WTC11 (cell line): ENCODE measurements around the gene ANO2. TPM values are rescaled to one million over a fixed set of nuclear protein-coding genes. Genes with fewer than 3 reads are reported as not detected.

Experiments
- ATAC-seq: fragments of 200-7000 bp; cut with Tn5 transposase; 2 replicates; pipeline ENCODE4 v1.10.0; 2021; ENCODE audit warnings: mild to moderate bottlenecking, moderate library complexity
- CTCF ChIA-PET: fragments of 300-600 bp; sonication (Branson Sonifier 250); formaldehyde crosslinking; loops from one replicate; lab custom pipeline; 2021; ENCODE audit warnings: antibody characterized with exemption; lab: Charles Lee
- POLR2A ChIA-PET: fragments of 350-600 bp; sonication (Branson Sonifier 250); formaldehyde crosslinking; loops from one replicate; lab custom pipeline; 2021; ENCODE audit warnings: antibody characterized with exemption; lab: Charles Lee
- DNase-seq: peaks from one replicate; pipeline ENCODE4 v3.0.0; 2021; ENCODE audit warnings: low spot score
- H3K27ac Mint-ChIP-seq: 2 replicates; pipeline ENCODE4 v1.8.0; 2021; ENCODE audit warnings: mixed read lengths
- H3K27me3 Mint-ChIP-seq: 2 replicates; pipeline ENCODE4 v1.8.0; 2021; ENCODE audit warnings: low read depth, mild to moderate bottlenecking, moderate library complexity, mixed read lengths
- H3K36me3 Mint-ChIP-seq: 2 replicates; pipeline ENCODE4 v1.8.0; 2021; ENCODE audit warnings: mixed read lengths
- H3K4me1 Mint-ChIP-seq: 2 replicates; pipeline ENCODE4 v1.8.0; 2022; ENCODE audit warnings: mixed read lengths
- H3K4me3 Mint-ChIP-seq: 2 replicates; pipeline ENCODE4 v1.8.0; 2021; ENCODE audit warnings: mild to moderate bottlenecking, moderate library complexity, mixed read lengths
- H3K9me3 Mint-ChIP-seq: 2 replicates; pipeline ENCODE4 v1.8.0; 2021; ENCODE audit warnings: mixed read lengths
- FOXJ3 ChIP-seq: sonication (generic); formaldehyde crosslinking; IDR thresholded peaks from 2 replicates; pipeline ENCODE4 v1.9.0; 2021; ENCODE audit warnings: missing genetic modification reagents, mild to moderate bottlenecking, borderline replicate concordance
- JUN ChIP-seq: sonication (generic); formaldehyde crosslinking; IDR thresholded peaks from 2 replicates; pipeline ENCODE4 v1.8.0; 2023; ENCODE audit warnings: mild to moderate bottlenecking, missing genetic modification reagents
- NFYB ChIP-seq: sonication (generic); formaldehyde crosslinking; conservative IDR thresholded peaks from 2 replicates; pipeline ENCODE4 v1.8.0; 2022; ENCODE audit warnings: low read depth, missing genetic modification reagents
- NR1H2 ChIP-seq: sonication (generic); formaldehyde crosslinking; IDR thresholded peaks from 2 replicates; pipeline ENCODE4 v1.9.0; 2021; ENCODE audit warnings: mild to moderate bottlenecking, moderate library complexity, missing genetic modification reagents
- NR2C2 ChIP-seq: sonication (generic); formaldehyde crosslinking; IDR thresholded peaks from 2 replicates; pipeline ENCODE4 v1.8.0; 2022; ENCODE audit warnings: mild to moderate bottlenecking, missing genetic modification reagents
- TCF7 ChIP-seq: sonication (generic); formaldehyde crosslinking; IDR thresholded peaks from 2 replicates; pipeline ENCODE4 v1.8.0; 2022; ENCODE audit warnings: mild to moderate bottlenecking, low read depth, missing genetic modification reagents, moderate library complexity
- TEAD1 ChIP-seq: sonication (generic); formaldehyde crosslinking; IDR thresholded peaks from 2 replicates; pipeline ENCODE4 v1.8.0; 2022; ENCODE audit warnings: mild to moderate bottlenecking, missing genetic modification reagents
- ZNF121 ChIP-seq: sonication (generic); formaldehyde crosslinking; IDR thresholded peaks from 2 replicates; pipeline ENCODE4 v1.8.0; 2023; ENCODE audit warnings: missing genetic modification reagents
- ZNF416 ChIP-seq: fragments of 250-450 bp; sonication (Bioruptor Pico); IDR thresholded peaks from 2 replicates; pipeline ENCODE4 v1.9.0; 2021; ENCODE audit warnings: mild to moderate bottlenecking, inconsistent platforms
- ZNF671 ChIP-seq: fragments of 250-450 bp; sonication (Bioruptor Pico); IDR thresholded peaks from 2 replicates; pipeline ENCODE4 v1.8.0; 2021; ENCODE audit warnings: mild to moderate bottlenecking
- total RNA-seq: library from RNA; stranded (reverse); gene quantifications from 3 replicates; pipeline ENCODE4 v1.2.3, GENCODE V29; 2021
- TF ChIP-seq, protein P1 (sequence below): fragments of 250-450 bp; sonication (Bioruptor Pico); IDR thresholded peaks from 2 replicates; pipeline ENCODE4 v2.1.2; 2022; ENCODE audit warnings: mild to moderate bottlenecking, moderate library complexity
- TF ChIP-seq, protein P2 (sequence below): sonication (generic); formaldehyde crosslinking; conservative IDR thresholded peaks from 2 replicates; pipeline ENCODE4 v1.8.1; 2023; ENCODE audit warnings: mild to moderate bottlenecking, low read depth, missing genetic modification reagents, moderate library complexity
- TF ChIP-seq, protein P3 (sequence below): fragments of 250-450 bp; sonication (Bioruptor Pico); IDR thresholded peaks from 2 replicates; pipeline ENCODE4 v1.9.0; 2021; ENCODE audit warnings: mild to moderate bottlenecking
- TF ChIP-seq, protein P4 (sequence below): sonication (generic); formaldehyde crosslinking; IDR thresholded peaks from 2 replicates; pipeline ENCODE4 v1.8.1; 2023; ENCODE audit warnings: mild to moderate bottlenecking, missing genetic modification reagents
- TF ChIP-seq, protein P5 (sequence below): sonication (generic); formaldehyde crosslinking; IDR thresholded peaks from 2 replicates; pipeline ENCODE4 v1.8.1; 2023; ENCODE audit warnings: mild to moderate bottlenecking, missing genetic modification reagents, moderate library complexity

ANO2 gene
- total RNA-seq, 1 experiment from 2014 or later: 2.8 TPM

DNA sequence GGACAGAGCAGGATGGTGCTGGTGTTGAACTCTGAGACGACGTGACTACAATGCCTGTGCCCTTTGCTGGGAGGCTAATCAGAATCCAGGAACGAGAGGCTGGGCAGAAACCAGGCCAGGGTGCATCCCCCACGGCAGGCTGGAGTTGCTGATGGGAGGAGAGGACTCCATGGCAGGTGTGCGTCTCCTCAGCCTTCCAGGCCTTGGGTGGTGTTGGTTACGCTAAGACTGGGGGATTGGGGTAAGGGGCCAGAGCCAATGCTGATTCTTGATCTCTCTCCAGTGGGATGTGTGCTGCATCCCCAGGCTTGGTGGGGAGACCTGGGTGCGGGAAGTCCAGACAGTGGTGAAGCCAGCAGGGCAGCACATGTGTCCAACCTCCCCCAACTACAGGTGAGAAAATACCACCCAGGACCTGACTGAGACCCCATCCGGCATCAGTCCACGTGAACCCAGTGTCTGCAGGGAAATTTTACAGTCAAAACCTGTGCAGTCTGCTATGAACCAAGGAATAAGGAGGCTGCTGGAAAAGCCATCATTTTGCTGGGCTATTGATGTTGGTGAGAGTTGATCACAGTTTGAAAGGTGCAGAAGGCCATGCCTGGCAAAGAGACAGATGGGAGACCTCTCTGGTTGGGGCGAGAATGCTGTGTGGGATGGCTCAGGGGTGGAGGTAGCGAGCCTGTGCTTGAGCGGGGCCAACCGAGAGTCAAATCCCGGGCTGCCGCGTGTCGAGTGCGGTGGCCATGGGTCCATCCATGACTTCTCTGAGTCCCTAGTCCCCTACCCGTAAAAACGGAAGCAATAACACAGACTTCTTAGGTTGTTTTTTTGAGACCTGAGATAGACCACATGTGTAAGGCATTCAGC, 423.4 kb downstream of the ANO2 start:
- ATAC-seq (no peak), DNase-seq (no peak)
- POLR2A ChIA-PET: no interaction called here
- H3K4me1 Mint-ChIP-seq: peaks cover 15% of the 10 kb centered on the region
- no peaks in the 10 kb centered on the region for H3K9me3 Mint-ChIP-seq
- CTCF ChIA-PET: interaction anchor here (2.2 kb wide), 1 partner anchor 29 kb away, joined by 4 read pairs; no protein-coding TSS in a partner anchor
- H3K36me3 Mint-ChIP-seq: no peaks in the 10 kb centered on the region
- H3K4me3 Mint-ChIP-seq: no peak overlapping the region
- H3K27ac Mint-ChIP-seq: no peak overlapping the region
- H3K27me3 Mint-ChIP-seq: no peaks in the 10 kb centered on the region; the same call in 1 of the 2 replicates
- TF ChIP-seq NFYB: no peak
- TF ChIP-seq, protein P1, sequence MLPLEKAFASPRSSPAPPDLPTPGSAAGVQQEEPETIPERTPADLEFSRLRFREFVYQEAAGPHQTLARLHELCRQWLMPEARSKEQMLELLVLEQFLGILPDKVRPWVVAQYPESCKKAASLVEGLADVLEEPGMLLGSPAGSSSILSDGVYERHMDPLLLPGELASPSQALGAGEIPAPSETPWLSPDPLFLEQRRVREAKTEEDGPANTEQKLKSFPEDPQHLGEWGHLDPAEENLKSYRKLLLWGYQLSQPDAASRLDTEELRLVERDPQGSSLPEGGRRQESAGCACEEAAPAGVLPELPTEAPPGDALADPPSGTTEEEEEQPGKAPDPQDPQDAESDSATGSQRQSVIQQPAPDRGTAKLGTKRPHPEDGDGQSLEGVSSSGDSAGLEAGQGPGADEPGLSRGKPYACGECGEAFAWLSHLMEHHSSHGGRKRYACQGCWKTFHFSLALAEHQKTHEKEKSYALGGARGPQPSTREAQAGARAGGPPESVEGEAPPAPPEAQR (CRISPR knock-in tag): no peak
- TF ChIP-seq, protein P2, sequence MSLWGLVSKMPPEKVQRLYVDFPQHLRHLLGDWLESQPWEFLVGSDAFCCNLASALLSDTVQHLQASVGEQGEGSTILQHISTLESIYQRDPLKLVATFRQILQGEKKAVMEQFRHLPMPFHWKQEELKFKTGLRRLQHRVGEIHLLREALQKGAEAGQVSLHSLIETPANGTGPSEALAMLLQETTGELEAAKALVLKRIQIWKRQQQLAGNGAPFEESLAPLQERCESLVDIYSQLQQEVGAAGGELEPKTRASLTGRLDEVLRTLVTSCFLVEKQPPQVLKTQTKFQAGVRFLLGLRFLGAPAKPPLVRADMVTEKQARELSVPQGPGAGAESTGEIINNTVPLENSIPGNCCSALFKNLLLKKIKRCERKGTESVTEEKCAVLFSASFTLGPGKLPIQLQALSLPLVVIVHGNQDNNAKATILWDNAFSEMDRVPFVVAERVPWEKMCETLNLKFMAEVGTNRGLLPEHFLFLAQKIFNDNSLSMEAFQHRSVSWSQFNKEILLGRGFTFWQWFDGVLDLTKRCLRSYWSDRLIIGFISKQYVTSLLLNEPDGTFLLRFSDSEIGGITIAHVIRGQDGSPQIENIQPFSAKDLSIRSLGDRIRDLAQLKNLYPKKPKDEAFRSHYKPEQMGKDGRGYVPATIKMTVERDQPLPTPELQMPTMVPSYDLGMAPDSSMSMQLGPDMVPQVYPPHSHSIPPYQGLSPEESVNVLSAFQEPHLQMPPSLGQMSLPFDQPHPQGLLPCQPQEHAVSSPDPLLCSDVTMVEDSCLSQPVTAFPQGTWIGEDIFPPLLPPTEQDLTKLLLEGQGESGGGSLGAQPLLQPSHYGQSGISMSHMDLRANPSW (CRISPR knock-in tag): no peak
- no peak for TF ChIP-seq FOXJ3 (CRISPR knock-in tag)
- TF ChIP-seq, protein P3, sequence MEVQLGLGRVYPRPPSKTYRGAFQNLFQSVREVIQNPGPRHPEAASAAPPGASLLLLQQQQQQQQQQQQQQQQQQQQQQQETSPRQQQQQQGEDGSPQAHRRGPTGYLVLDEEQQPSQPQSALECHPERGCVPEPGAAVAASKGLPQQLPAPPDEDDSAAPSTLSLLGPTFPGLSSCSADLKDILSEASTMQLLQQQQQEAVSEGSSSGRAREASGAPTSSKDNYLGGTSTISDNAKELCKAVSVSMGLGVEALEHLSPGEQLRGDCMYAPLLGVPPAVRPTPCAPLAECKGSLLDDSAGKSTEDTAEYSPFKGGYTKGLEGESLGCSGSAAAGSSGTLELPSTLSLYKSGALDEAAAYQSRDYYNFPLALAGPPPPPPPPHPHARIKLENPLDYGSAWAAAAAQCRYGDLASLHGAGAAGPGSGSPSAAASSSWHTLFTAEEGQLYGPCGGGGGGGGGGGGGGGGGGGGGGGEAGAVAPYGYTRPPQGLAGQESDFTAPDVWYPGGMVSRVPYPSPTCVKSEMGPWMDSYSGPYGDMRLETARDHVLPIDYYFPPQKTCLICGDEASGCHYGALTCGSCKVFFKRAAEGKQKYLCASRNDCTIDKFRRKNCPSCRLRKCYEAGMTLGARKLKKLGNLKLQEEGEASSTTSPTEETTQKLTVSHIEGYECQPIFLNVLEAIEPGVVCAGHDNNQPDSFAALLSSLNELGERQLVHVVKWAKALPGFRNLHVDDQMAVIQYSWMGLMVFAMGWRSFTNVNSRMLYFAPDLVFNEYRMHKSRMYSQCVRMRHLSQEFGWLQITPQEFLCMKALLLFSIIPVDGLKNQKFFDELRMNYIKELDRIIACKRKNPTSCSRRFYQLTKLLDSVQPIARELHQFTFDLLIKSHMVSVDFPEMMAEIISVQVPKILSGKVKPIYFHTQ (CRISPR knock-in tag): no peak

DNA sequence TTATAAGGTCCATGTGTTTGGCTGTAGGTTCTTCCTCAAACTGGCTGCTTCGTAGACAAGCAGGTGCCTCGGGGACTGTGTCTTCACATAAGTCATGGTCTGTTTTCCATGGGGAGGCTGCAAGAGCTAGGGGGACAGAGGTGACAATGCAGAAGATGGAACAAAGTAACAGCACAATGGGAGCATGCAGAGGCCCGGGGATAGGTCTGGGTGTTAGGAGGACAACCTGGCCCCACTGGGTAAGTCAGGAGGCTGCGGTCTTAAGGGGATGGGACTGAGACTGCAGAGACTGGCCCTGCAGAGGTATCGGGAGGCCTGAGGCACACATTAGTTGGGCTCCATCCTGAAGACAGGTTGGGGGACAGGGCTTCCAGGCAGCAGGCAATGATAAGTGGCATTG, 424.2 kb downstream of the ANO2 start:
- no peak overlapping the region for H3K27ac Mint-ChIP-seq
- H3K27me3 Mint-ChIP-seq: no peaks in the 10 kb centered on the region; the same call in 1 of the 2 replicates
- no peaks in the 10 kb centered on the region for H3K9me3 Mint-ChIP-seq
- no peak overlapping the region for H3K4me3 Mint-ChIP-seq
- no peak for ATAC-seq
- TF ChIP-seq, protein P4, sequence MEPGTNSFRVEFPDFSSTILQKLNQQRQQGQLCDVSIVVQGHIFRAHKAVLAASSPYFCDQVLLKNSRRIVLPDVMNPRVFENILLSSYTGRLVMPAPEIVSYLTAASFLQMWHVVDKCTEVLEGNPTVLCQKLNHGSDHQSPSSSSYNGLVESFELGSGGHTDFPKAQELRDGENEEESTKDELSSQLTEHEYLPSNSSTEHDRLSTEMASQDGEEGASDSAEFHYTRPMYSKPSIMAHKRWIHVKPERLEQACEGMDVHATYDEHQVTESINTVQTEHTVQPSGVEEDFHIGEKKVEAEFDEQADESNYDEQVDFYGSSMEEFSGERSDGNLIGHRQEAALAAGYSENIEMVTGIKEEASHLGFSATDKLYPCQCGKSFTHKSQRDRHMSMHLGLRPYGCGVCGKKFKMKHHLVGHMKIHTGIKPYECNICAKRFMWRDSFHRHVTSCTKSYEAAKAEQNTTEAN (CRISPR knock-in tag): no peak
- TF ChIP-seq ZNF671 (CRISPR knock-in tag) (no peak), TEAD1 (CRISPR knock-in tag) (no peak), TCF7 (no peak)
- TF ChIP-seq, all 79 proteins: peak for 0
- Mint-ChIP-seq H3K4me1 (peaks cover 23% of the 10 kb centered on the region), H3K36me3 (no peaks in the 10 kb centered on the region)
- ChIA-PET CTCF (interaction anchor here (0.6 to 2.2 kb wide), 4 partner anchors 8 to 321 kb away, joined by 3 to 4 read pairs (median 4); no protein-coding TSS in a partner anchor), POLR2A (no interaction called here)
- DNase-seq: no peak

DNA sequence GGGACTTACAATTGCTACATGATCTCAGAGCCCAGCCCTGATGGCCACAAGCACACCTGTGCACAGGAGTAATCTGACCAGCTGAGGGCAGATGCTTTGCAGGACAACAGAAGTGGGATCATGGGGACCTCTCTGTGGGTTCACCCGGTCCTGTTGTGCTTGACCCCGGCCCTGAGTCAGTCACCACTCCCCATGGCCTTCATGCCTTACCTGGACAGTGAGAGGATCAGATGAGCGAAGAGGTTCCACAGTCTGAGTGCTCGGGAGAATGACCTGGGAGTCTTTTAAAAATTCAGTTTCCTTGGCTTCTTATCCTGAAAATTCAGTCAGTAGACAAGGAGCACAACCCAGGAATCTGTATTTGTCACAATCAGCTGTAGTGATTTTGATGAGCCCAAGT, 425.0 kb downstream of the ANO2 start:
- H3K4me3 Mint-ChIP-seq: no peak overlapping the region
- no peaks in the 10 kb centered on the region for H3K9me3 Mint-ChIP-seq
- H3K4me1 Mint-ChIP-seq: peaks cover 30% of the 10 kb centered on the region
- no peak overlapping the region for H3K27ac Mint-ChIP-seq
- H3K27me3 Mint-ChIP-seq: no peaks in the 10 kb centered on the region; the same call in 1 of the 2 replicates
- ChIA-PET POLR2A (no interaction called here), CTCF (interaction anchor here (0.6 to 2.3 kb wide), 5 partner anchors 7 to 320 kb away, joined by 3 to 8 read pairs (median 4); no protein-coding TSS in a partner anchor)
- H3K36me3 Mint-ChIP-seq: no peaks in the 10 kb centered on the region
- DNase-seq: no peak
- ATAC-seq: no peak
- TF ChIP-seq, protein P2 (CRISPR knock-in tag): no peak
- TF ChIP-seq ZNF121 (CRISPR knock-in tag) (no peak), NFYB (no peak), ZNF416 (CRISPR knock-in tag) (no peak), ZNF671 (CRISPR knock-in tag) (no peak), JUN (CRISPR knock-in tag) (no peak), NR2C2 (CRISPR knock-in tag) (no peak), NR1H2 (CRISPR knock-in tag) (no peak)
- TF ChIP-seq, protein P5, sequence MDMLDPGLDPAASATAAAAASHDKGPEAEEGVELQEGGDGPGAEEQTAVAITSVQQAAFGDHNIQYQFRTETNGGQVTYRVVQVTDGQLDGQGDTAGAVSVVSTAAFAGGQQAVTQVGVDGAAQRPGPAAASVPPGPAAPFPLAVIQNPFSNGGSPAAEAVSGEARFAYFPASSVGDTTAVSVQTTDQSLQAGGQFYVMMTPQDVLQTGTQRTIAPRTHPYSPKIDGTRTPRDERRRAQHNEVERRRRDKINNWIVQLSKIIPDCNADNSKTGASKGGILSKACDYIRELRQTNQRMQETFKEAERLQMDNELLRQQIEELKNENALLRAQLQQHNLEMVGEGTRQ (CRISPR knock-in tag): no peak
- TF ChIP-seq, protein P1 (CRISPR knock-in tag): no peak
